ENCODE measurements around the gene SLC16A2.

Gene SLC16A2

GRCh38 chrX:74545880-74546523 is 124.7 kb downstream of the SLC16A2 start:
- DNase-seq (ENCODE audit: low spot score): no peak
- no CpG with 5 or more reads among the region's 1 CpG for WGBS, 2 donors (ENCODE audit: extremely low coverage in 2 of 2, insufficient read length in 2 of 2, insufficient replicate concordance in 1 of 2)

GRCh38 chrX:74546984-74547383 is 125.7 kb downstream of the SLC16A2 start:
- Histone ChIP-seq H3K23ac (ENCODE audit: low read depth, low read length, poor library complexity) (no peak overlapping the region), H2BK12ac (ENCODE audit: low read length) (no peak overlapping the region), H3K14ac (ENCODE audit: low read length) (no peak overlapping the region), H3K4me1 (ENCODE audit: control insufficient read depth in 2 of 2, insufficient read depth in 1 of 2, low read depth in 1 of 2, low read length in 2 of 2) (no peaks in the 10 kb centered on the region), H3K4me2 (ENCODE audit: insufficient read depth, low read length, poor library complexity, severe bottlenecking) (no peak overlapping the region), H2BK120ac (ENCODE audit: low read depth, low read length) (no peak overlapping the region), H3K4ac (ENCODE audit: low read length) (no peak overlapping the region), H3K9ac (ENCODE audit: low read depth, low read length, poor library complexity) (no peak overlapping the region), H2BK15ac (ENCODE audit: low read length) (no peak overlapping the region), H4K8ac (ENCODE audit: low read depth, low read length) (no peak overlapping the region), H3K27me3 (ENCODE audit: control insufficient read depth in 3 of 3, insufficient read depth in 3 of 3, low read depth in 1 of 3, low read length in 3 of 3) (no peaks in the 10 kb centered on the region), H4K91ac (ENCODE audit: low read depth, low read length, poor library complexity) (no peak overlapping the region), H3K9me3 (replicated peaks in 1 of 2; ENCODE audit: control insufficient read depth in 2 of 2, insufficient read depth in 1 of 2, low read depth in 1 of 2, low read length in 2 of 2) (peaks cover 0 to 13% of the 10 kb centered on the region in 2 donors), H2AFZ (ENCODE audit: low read length) (no peak overlapping the region), H2BK5ac (ENCODE audit: low read length) (no peak overlapping the region), H3K18ac (ENCODE audit: low read length) (no peak overlapping the region), H3K36me3 (replicated peaks in 1 of 2; ENCODE audit: control insufficient read depth in 2 of 2, insufficient read depth in 2 of 2, low read length in 2 of 2) (no peaks in the 10 kb centered on the region), H3K79me1 (ENCODE audit: low read depth, low read length) (no peaks in the 10 kb centered on the region), H2AK5ac (ENCODE audit: low read depth, low read length) (no peak overlapping the region), H3K27ac (replicated peaks; ENCODE audit: low read length) (no peak overlapping the region), H3K4me3 (ENCODE audit: low read length in 2 of 2) (no peak overlapping the region)
- no peak for DNase-seq (ENCODE audit: low spot score)
- WGBS, 2 donors (ENCODE audit: extremely low coverage in 2 of 2, insufficient read length in 2 of 2, insufficient replicate concordance in 1 of 2): no CpG with 5 or more reads among the region's 1 CpG

More at GRCh38 chrX:74545880-74546523, 124.7 kb downstream of the SLC16A2 start:
- H3K36me3 ChIP-seq (replicated peaks in 1 of 2; ENCODE audit: control insufficient read depth in 2 of 2, insufficient read depth in 2 of 2, low read length in 2 of 2): no peaks in the 10 kb centered on the region
- no peak overlapping the region for H2AK5ac ChIP-seq (ENCODE audit: low read depth, low read length)
- H3K9me3 ChIP-seq (replicated peaks in 1 of 2; ENCODE audit: control insufficient read depth in 2 of 2, insufficient read depth in 1 of 2, low read depth in 1 of 2, low read length in 2 of 2): peaks cover 0 to 13% of the 10 kb centered on the region in 2 donors
- H3K9ac ChIP-seq (ENCODE audit: low read depth, low read length, poor library complexity): no peak overlapping the region
- H3K4me3 ChIP-seq (ENCODE audit: low read length in 2 of 2): no peak overlapping the region
- H2BK5ac ChIP-seq (ENCODE audit: low read length): no peak overlapping the region
- H2BK120ac ChIP-seq (ENCODE audit: low read depth, low read length): no peak overlapping the region
- no peak overlapping the region for H2BK15ac ChIP-seq (ENCODE audit: low read length)
- H3K14ac ChIP-seq (ENCODE audit: low read length): no peak overlapping the region
- no peak overlapping the region for H3K4me2 ChIP-seq (ENCODE audit: insufficient read depth, low read length, poor library complexity, severe bottlenecking)
- H3K79me1 ChIP-seq (ENCODE audit: low read depth, low read length): no peaks in the 10 kb centered on the region
- H3K4me1 ChIP-seq (ENCODE audit: control insufficient read depth in 2 of 2, insufficient read depth in 1 of 2, low read depth in 1 of 2, low read length in 2 of 2): no peaks in the 10 kb centered on the region
- no peak overlapping the region for H4K8ac ChIP-seq (ENCODE audit: low read depth, low read length)
- H2AFZ ChIP-seq (ENCODE audit: low read length): no peak overlapping the region
- no peak overlapping the region for H4K91ac ChIP-seq (ENCODE audit: low read depth, low read length, poor library complexity)
- H3K27me3 ChIP-seq (ENCODE audit: control insufficient read depth in 3 of 3, insufficient read depth in 3 of 3, low read depth in 1 of 3, low read length in 3 of 3): no peaks in the 10 kb centered on the region
- no peak overlapping the region for H3K27ac ChIP-seq (replicated peaks; ENCODE audit: low read length)
- no peak overlapping the region for H3K23ac ChIP-seq (ENCODE audit: low read depth, low read length, poor library complexity)
- no peak overlapping the region for H3K4ac ChIP-seq (ENCODE audit: low read length)
- H2BK12ac ChIP-seq (ENCODE audit: low read length): no peak overlapping the region
- no peak overlapping the region for H3K18ac ChIP-seq (ENCODE audit: low read length)

GRCh38 chrX:74550295-74550802 is 129.1 kb downstream of the SLC16A2 start:
- Histone ChIP-seq H3K4ac (ENCODE audit: low read length) (no peak overlapping the region), H3K9ac (ENCODE audit: low read depth, low read length, poor library complexity) (no peak overlapping the region), H3K27ac (replicated peaks; ENCODE audit: low read length) (no peak overlapping the region), H3K18ac (ENCODE audit: low read length) (no peak overlapping the region), H3K27me3 (ENCODE audit: control insufficient read depth in 3 of 3, insufficient read depth in 3 of 3, low read depth in 1 of 3, low read length in 3 of 3) (no peaks in the 10 kb centered on the region), H3K36me3 (replicated peaks in 1 of 2; ENCODE audit: control insufficient read depth in 2 of 2, insufficient read depth in 2 of 2, low read length in 2 of 2) (no peaks in the 10 kb centered on the region), H4K91ac (ENCODE audit: low read depth, low read length, poor library complexity) (no peak overlapping the region), H4K8ac (ENCODE audit: low read depth, low read length) (no peak overlapping the region), H3K4me1 (ENCODE audit: control insufficient read depth in 2 of 2, insufficient read depth in 1 of 2, low read depth in 1 of 2, low read length in 2 of 2) (no peaks in the 10 kb centered on the region), H3K14ac (ENCODE audit: low read length) (no peak overlapping the region), H3K4me3 (ENCODE audit: low read length in 2 of 2) (no peak overlapping the region), H2AFZ (ENCODE audit: low read length) (peak overlapping the region; percentile 39), H3K79me1 (ENCODE audit: low read depth, low read length) (no peaks in the 10 kb centered on the region), H3K9me3 (replicated peaks in 1 of 2; ENCODE audit: control insufficient read depth in 2 of 2, insufficient read depth in 1 of 2, low read depth in 1 of 2, low read length in 2 of 2) (peaks cover 0 to 13% of the 10 kb centered on the region in 2 donors), H2AK5ac (ENCODE audit: low read depth, low read length) (no peak overlapping the region), H2BK5ac (ENCODE audit: low read length) (no peak overlapping the region), H3K23ac (ENCODE audit: low read depth, low read length, poor library complexity) (no peak overlapping the region), H3K4me2 (ENCODE audit: insufficient read depth, low read length, poor library complexity, severe bottlenecking) (no peak overlapping the region), H2BK120ac (ENCODE audit: low read depth, low read length) (no peak overlapping the region), H2BK12ac (ENCODE audit: low read length) (no peak overlapping the region), H2BK15ac (ENCODE audit: low read length) (no peak overlapping the region)
- WGBS, 2 donors (ENCODE audit: extremely low coverage in 2 of 2, insufficient read length in 2 of 2, insufficient replicate concordance in 1 of 2): no CpG with 5 or more reads among the region's 24 CpGs
- peak; percentile 61 for DNase-seq (ENCODE audit: low spot score)

GRCh38 chrX:74551934-74552333 is 130.6 kb downstream of the SLC16A2 start:
- no peaks in the 10 kb centered on the region for H3K27me3 ChIP-seq (ENCODE audit: control insufficient read depth in 3 of 3, insufficient read depth in 3 of 3, low read depth in 1 of 3, low read length in 3 of 3)

More at GRCh38 chrX:74551934-74552333, 130.6 kb downstream of the SLC16A2 start:
- Histone ChIP-seq H2BK12ac (ENCODE audit: low read length) (no peak overlapping the region), H3K18ac (ENCODE audit: low read length) (no peak overlapping the region), H2BK15ac (ENCODE audit: low read length) (no peak overlapping the region), H3K4ac (ENCODE audit: low read length) (no peak overlapping the region), H4K8ac (ENCODE audit: low read depth, low read length) (no peak overlapping the region), H3K4me1 (ENCODE audit: control insufficient read depth in 2 of 2, insufficient read depth in 1 of 2, low read depth in 1 of 2, low read length in 2 of 2) (no peaks in the 10 kb centered on the region), H3K79me1 (ENCODE audit: low read depth, low read length) (no peaks in the 10 kb centered on the region), H3K36me3 (replicated peaks in 1 of 2; ENCODE audit: control insufficient read depth in 2 of 2, insufficient read depth in 2 of 2, low read length in 2 of 2) (no peaks in the 10 kb centered on the region), H3K14ac (ENCODE audit: low read length) (no peak overlapping the region), H3K27ac (replicated peaks; ENCODE audit: low read length) (no peak overlapping the region), H3K9ac (ENCODE audit: low read depth, low read length, poor library complexity) (no peak overlapping the region), H2BK5ac (ENCODE audit: low read length) (no peak overlapping the region), H3K4me3 (ENCODE audit: low read length in 2 of 2) (no peak overlapping the region), H3K9me3 (replicated peaks in 1 of 2; ENCODE audit: control insufficient read depth in 2 of 2, insufficient read depth in 1 of 2, low read depth in 1 of 2, low read length in 2 of 2) (peaks cover 0 to 4% of the 10 kb centered on the region in 2 donors), H3K4me2 (ENCODE audit: insufficient read depth, low read length, poor library complexity, severe bottlenecking) (no peak overlapping the region), H2AK5ac (ENCODE audit: low read depth, low read length) (no peak overlapping the region), H4K91ac (ENCODE audit: low read depth, low read length, poor library complexity) (no peak overlapping the region), H3K23ac (ENCODE audit: low read depth, low read length, poor library complexity) (no peak overlapping the region), H2AFZ (ENCODE audit: low read length) (no peak overlapping the region), H2BK120ac (ENCODE audit: low read depth, low read length) (no peak overlapping the region)
- no peak for DNase-seq (ENCODE audit: low spot score)
- no CpG with 5 or more reads among the region's 2 CpGs for WGBS, 2 donors (ENCODE audit: extremely low coverage in 2 of 2, insufficient read length in 2 of 2, insufficient replicate concordance in 1 of 2)

Data from neuronal stem cell (in vitro differentiated cells).